NCI-H128 (cell line): ENCODE data around the gene LONRF3.

Source experiments
- DNase-seq: peaks from one replicate; lab custom pipeline; 2025; ENCODE audit not compliant: unreplicated experiment; lab: John Stamatoyannopoulos, UW

LONRF3 gene

GRCh38 chrX:118974088-118974907, at the start of gene LONRF3:
LONRF3 (plus strand) TSS chrX:118974618; CDS start chrX:118974781, 163 bp downstream.
- no peak for DNase-seq

- DNase-seq: no peak
These were observed 46.3 kb upstream of the LONRF3 start for GRCh38 chrX:118928151-118928550.

- DNase-seq: no peak
These were observed 39.1 kb upstream of the LONRF3 start for GRCh38 chrX:118935352-118935751.

- no peak for DNase-seq
These were observed 33.3 kb upstream of the LONRF3 start for GRCh38 chrX:118941147-118941546.

- no peak for DNase-seq
These were observed 31.3 kb upstream of the LONRF3 start for GRCh38 chrX:118943102-118943501.

- no peak for DNase-seq
These were observed 28.5 kb upstream of the LONRF3 start for GRCh38 chrX:118945921-118946320.

GRCh38 chrX:118948270-118948669, 26.1 kb upstream of the LONRF3 start:
- DNase-seq: no peak

- DNase-seq: no peak
These were observed 12.4 kb upstream of the LONRF3 start for GRCh38 chrX:118961866-118962560.

- DNase-seq: no peak
These were observed 11.3 kb upstream of the LONRF3 start for GRCh38 chrX:118963159-118963558.

- DNase-seq: no peak
These were observed 10.2 kb upstream of the LONRF3 start for GRCh38 chrX:118964252-118964651.

- DNase-seq: no peak
These were observed 9.0 kb upstream of the LONRF3 start for GRCh38 chrX:118965395-118965794.

- no peak for DNase-seq
These were observed 6.4 kb upstream of the LONRF3 start for GRCh38 chrX:118968031-118968430.

- DNase-seq: no peak
These were observed 2.9 kb upstream of the LONRF3 start for GRCh38 chrX:118971552-118971951.

GRCh38 chrX:118973389-118974087, 880 bp upstream of the LONRF3 start:
- no peak for DNase-seq

GRCh38 chrX:118974908-118975671, 672 bp downstream of the LONRF3 start:
- DNase-seq: no peak

GRCh38 chrX:118975831-118976598, 1.6 kb downstream of the LONRF3 start:
- DNase-seq: no peak

- DNase-seq: no peak
These were observed 2.4 kb downstream of the LONRF3 start for GRCh38 chrX:118976599-118977340.

GRCh38 chrX:118977424-118977823, 3.0 kb downstream of the LONRF3 start:
- no peak for DNase-seq

GRCh38 chrX:118978451-118978850, 4.0 kb downstream of the LONRF3 start:
- no peak for DNase-seq

- DNase-seq: no peak
These were observed 6.3 kb downstream of the LONRF3 start for GRCh38 chrX:118980761-118981160.
